Activated naive CD4-positive, alpha-beta T cell treated with anti-CD3 and anti-CD28 coated beads, Interleukin-2, amount 50 U/mL, for 72 hours (primary cell): ENCODE measurements around the gene TEX51. TPM values are rescaled to one million over a fixed set of nuclear protein-coding genes. Genes with fewer than 3 reads are reported as not detected.

Experiments used
- ATAC-seq, 2 donors: fragments of 150-1000 bp; cut with Tn5 transposase; 2 replicates each; pipeline ENCODE4 v1.10.0; 2021; ENCODE audit warnings: mild to moderate bottlenecking in 2 of 2, moderate library complexity in 2 of 2
- DNase-seq, 2 donors: peaks; one replicate each; pipeline ENCODE4 v3.0.0; 2021 to 2022; ENCODE audit warnings: low spot score in 2 of 2
- H3K27ac Mint-ChIP-seq, 2 donors: one replicate each; pipeline ENCODE4 v1.8.0; 2022; ENCODE audit warnings: mild to moderate bottlenecking in 2 of 2, mixed read lengths in 2 of 2
- H3K36me3 Mint-ChIP-seq, 2 donors: one replicate each; pipeline ENCODE4 v1.8.0; 2022; ENCODE audit warnings: mixed read lengths in 2 of 2
- H3K9me3 Mint-ChIP-seq, 2 donors: one replicate each; pipeline ENCODE4 v1.8.0; 2022; ENCODE audit warnings: mixed read lengths in 2 of 2
- total RNA-seq, 2 donors: library from RNA; stranded (reverse); gene quantifications; one replicate each; pipeline ENCODE4 v1.2.3, GENCODE V29; 2022

The TEX51 gene
- total RNA-seq, 2 donors from 2014 or later: not detected

- peaks cover 0 to 4% of the 10 kb centered on the region in 2 donors for H3K9me3 Mint-ChIP-seq
- ATAC-seq (no peak), DNase-seq (no peak)
- no peak overlapping the region for H3K27ac Mint-ChIP-seq
- peaks cover 0 to 4% of the 10 kb centered on the region in 2 donors for H3K36me3 Mint-ChIP-seq
These were observed 32.2 kb upstream of the TEX51 start for GRCh38 chr2:126866451-126866850.

GRCh38 chr2:126874961-126875360, 23.7 kb upstream of the TEX51 start:
- Mint-ChIP-seq H3K36me3 (peaks cover 7% of the 10 kb centered on the region in 2 donors), H3K9me3 (peaks cover 10 to 17% of the 10 kb centered on the region in 2 donors), H3K27ac (no peak overlapping the region)
- ATAC-seq: no peak
- DNase-seq: no peak

- DNase-seq (no peak), ATAC-seq (no peak)
- H3K9me3 Mint-ChIP-seq: peaks cover 10 to 17% of the 10 kb centered on the region in 2 donors
- peaks cover 7% of the 10 kb centered on the region in 2 donors for H3K36me3 Mint-ChIP-seq
- no peak overlapping the region for H3K27ac Mint-ChIP-seq
These were observed 22.1 kb upstream of the TEX51 start for GRCh38 chr2:126876631-126877030.

- H3K27ac Mint-ChIP-seq: no peak overlapping the region
These were observed 21.6 kb upstream of the TEX51 start for GRCh38 chr2:126877041-126877440.

GRCh38 chr2:126877861-126878565, 20.7 kb upstream of the TEX51 start:
- H3K27ac Mint-ChIP-seq: no peak overlapping the region
- DNase-seq (no peak), ATAC-seq (no peak)
- peaks cover 7% of the 10 kb centered on the region in 2 donors for H3K36me3 Mint-ChIP-seq
- peaks cover 10 to 17% of the 10 kb centered on the region in 2 donors for H3K9me3 Mint-ChIP-seq

More at GRCh38 chr2:126877041-126877440, 21.6 kb upstream of the TEX51 start:
- Mint-ChIP-seq H3K9me3 (peaks cover 10 to 17% of the 10 kb centered on the region in 2 donors), H3K36me3 (peaks cover 7% of the 10 kb centered on the region in 2 donors)
- ATAC-seq (no peak), DNase-seq (no peak)

- Mint-ChIP-seq H3K36me3 (peaks cover 7% of the 10 kb centered on the region in 2 donors), H3K27ac (no peak overlapping the region), H3K9me3 (peaks cover 10 to 12% of the 10 kb centered on the region in 2 donors)
- ATAC-seq: no peak
- DNase-seq: no peak
These were observed 20.1 kb upstream of the TEX51 start for GRCh38 chr2:126878601-126879000.

- H3K9me3 Mint-ChIP-seq: peaks cover 10% of the 10 kb centered on the region in 2 donors
- no peak for ATAC-seq
- H3K27ac Mint-ChIP-seq: no peak overlapping the region
These were observed 19.1 kb upstream of the TEX51 start for GRCh38 chr2:126879348-126880298.

GRCh38 chr2:126880324-126880723, 18.4 kb upstream of the TEX51 start:
- Mint-ChIP-seq H3K9me3 (peaks cover 5 to 6% of the 10 kb centered on the region in 2 donors), H3K27ac (no peak overlapping the region), H3K36me3 (peaks cover 2 to 4% of the 10 kb centered on the region in 2 donors)
- ATAC-seq: no peak
- no peak for DNase-seq

More at GRCh38 chr2:126879348-126880298, 19.1 kb upstream of the TEX51 start:
- DNase-seq: no peak
- peaks cover 7% of the 10 kb centered on the region in 2 donors for H3K36me3 Mint-ChIP-seq

GRCh38 chr2:126880817-126881216, 17.9 kb upstream of the TEX51 start:
- DNase-seq: no peak
- ATAC-seq: no peak
- Mint-ChIP-seq H3K36me3 (no peaks in the 10 kb centered on the region), H3K9me3 (peaks cover under 1% of the 10 kb centered on the region in 2 donors), H3K27ac (no peak overlapping the region)

GRCh38 chr2:126881591-126881990, 17.1 kb upstream of the TEX51 start:
- H3K36me3 Mint-ChIP-seq: no peaks in the 10 kb centered on the region
- DNase-seq: no peak
- H3K9me3 Mint-ChIP-seq: no peaks in the 10 kb centered on the region
- no peak for ATAC-seq
- no peak overlapping the region for H3K27ac Mint-ChIP-seq

- Mint-ChIP-seq H3K9me3 (no peaks in the 10 kb centered on the region), H3K36me3 (no peaks in the 10 kb centered on the region), H3K27ac (no peak overlapping the region)
- DNase-seq (no peak), ATAC-seq (no peak)
These were observed 16.5 kb upstream of the TEX51 start for GRCh38 chr2:126882181-126882580.

- Mint-ChIP-seq H3K9me3 (no peaks in the 10 kb centered on the region), H3K36me3 (no peaks in the 10 kb centered on the region), H3K27ac (no peak overlapping the region)
- no peak for DNase-seq
- ATAC-seq: no peak
These were observed 15.7 kb upstream of the TEX51 start for GRCh38 chr2:126882736-126883665.

GRCh38 chr2:126883666-126884040, 15.0 kb upstream of the TEX51 start:
- no peak for ATAC-seq
- Mint-ChIP-seq H3K9me3 (no peaks in the 10 kb centered on the region), H3K27ac (no peak overlapping the region)

GRCh38 chr2:126884861-126885750, 13.6 kb upstream of the TEX51 start:
- DNase-seq: no peak

More at GRCh38 chr2:126883666-126884040, 15.0 kb upstream of the TEX51 start:
- H3K36me3 Mint-ChIP-seq: no peaks in the 10 kb centered on the region
- DNase-seq: no peak

GRCh38 chr2:126885751-126886210, 12.9 kb upstream of the TEX51 start:
- no peak overlapping the region for H3K27ac Mint-ChIP-seq
- H3K9me3 Mint-ChIP-seq: no peaks in the 10 kb centered on the region
- H3K36me3 Mint-ChIP-seq: no peaks in the 10 kb centered on the region
- ATAC-seq: peak in 1 of 2 donors; percentile 6
- no peak for DNase-seq

More at GRCh38 chr2:126884861-126885750, 13.6 kb upstream of the TEX51 start:
- ATAC-seq: no peak
- Mint-ChIP-seq H3K36me3 (no peaks in the 10 kb centered on the region), H3K9me3 (no peaks in the 10 kb centered on the region), H3K27ac (no peak overlapping the region)
